ENCODE data around the gene RPS27. TPM values are rescaled to one million over a fixed set of nuclear protein-coding genes. Genes with fewer than 3 reads are reported as not detected.
"Not testable (repeated sequence)": the region's sequence is repeated elsewhere in the genome, so short reads cannot be mapped to it uniquely, and the experiment has no call there.

RPS27 gene
- total RNA-seq, 1 donor from 2014 or later: 788 TPM

- ATAC-seq (ENCODE audit: poor library complexity): peak; percentile 98
- peak; percentile 95 for DNase-seq
- intact Hi-C loops (cut with DNase I): no loop called here
Measured at GRCh38 chr1:153977250-153978240, 13.0 kb upstream of the RPS27 start, which contains the start of gene JTB. Gene JTB, minus strand, starts transcription at chr1:153977674. Its CDS starts 422 bp downstream, at chr1:153977252.

- DNase-seq: no peak
- intact Hi-C loops (cut with DNase I): no loop called here
- ATAC-seq (ENCODE audit: poor library complexity): no peak
Measured at GRCh38 chr1:153978274-153978909, 12.2 kb upstream of the RPS27 start.

- DNase-seq; ATAC-seq (ENCODE audit: poor library complexity); intact Hi-C loops (cut with DNase I): not testable (repeated sequence)
Measured at GRCh38 chr1:153979091-153979490, 11.5 kb upstream of the RPS27 start.

- DNase-seq; ATAC-seq (ENCODE audit: poor library complexity): not testable (repeated sequence)
- intact Hi-C loops (cut with DNase I): loop anchor here (10.0 kb wide), 1 partner anchor 447 kb away; the partner anchor contains the start of gene S100A6
Measured at GRCh38 chr1:153981735-153982134, 8.8 kb upstream of the RPS27 start.

GRCh38 chr1:153984123-153984894, 6.3 kb upstream of the RPS27 start:
- intact Hi-C loops (cut with DNase I): loop anchor here (10.0 kb wide), 1 partner anchor 450 kb away; the partner anchor contains the start of gene S100A6
- DNase-seq (no peak), ATAC-seq (ENCODE audit: poor library complexity) (no peak)

GRCh38 chr1:153985341-153985912, 5.1 kb upstream of the RPS27 start:
- intact Hi-C loops (cut with DNase I): loop anchor here (5.0 to 10.0 kb wide), 3 partner anchors 188 to 451 kb away; partner anchors contain the start of genes NPR1 and S100A6
- DNase-seq: peak; percentile 60

GRCh38 chr1:153985941-153986761, 4.4 kb upstream of the RPS27 start, which contains the start of gene RAB13:
Gene RAB13, minus strand, starts transcription at chr1:153986339. Its CDS starts 103 bp downstream, at chr1:153986236.
- ATAC-seq (ENCODE audit: poor library complexity) (peak; percentile 86), DNase-seq (peak; percentile 89)
- intact Hi-C loops (cut with DNase I): loop anchor here (5.0 to 10.0 kb wide), 3 partner anchors 189 to 451 kb away; partner anchors contain the start of genes NPR1 and S100A6

More at GRCh38 chr1:153985341-153985912, 5.1 kb upstream of the RPS27 start:
- peak; percentile 2 for ATAC-seq (ENCODE audit: poor library complexity)

- DNase-seq: no peak
- intact Hi-C loops (cut with DNase I): loop anchor here (5.0 to 10.0 kb wide), 3 partner anchors 190 to 453 kb away; partner anchors contain the start of genes NPR1 and S100A6
- ATAC-seq (ENCODE audit: poor library complexity): no peak
Measured at GRCh38 chr1:153987621-153988020, 2.9 kb upstream of the RPS27 start.

- no peak for ATAC-seq (ENCODE audit: poor library complexity)
- DNase-seq: no peak
- intact Hi-C loops (cut with DNase I): no loop called here
Measured at GRCh38 chr1:153991151-153991630, 629 bp downstream of the RPS27 start.

- intact Hi-C loops (cut with DNase I): no loop called here
- ATAC-seq (ENCODE audit: poor library complexity): no peak
Measured at GRCh38 chr1:153991806-153992205, 1.2 kb downstream of the RPS27 start.

GRCh38 chr1:153995202-153995601, 4.6 kb downstream of the RPS27 start:
- ATAC-seq (ENCODE audit: poor library complexity): no peak
- no peak for DNase-seq
- intact Hi-C loops (cut with DNase I): no loop called here

More at GRCh38 chr1:153991806-153992205, 1.2 kb downstream of the RPS27 start:
- no peak for DNase-seq

GRCh38 chr1:153995640-153996039, 5.1 kb downstream of the RPS27 start:
- DNase-seq (no peak), ATAC-seq (ENCODE audit: poor library complexity) (no peak)
- intact Hi-C loops (cut with DNase I): no loop called here

- intact Hi-C loops (cut with DNase I); ATAC-seq (ENCODE audit: poor library complexity); DNase-seq: not testable (repeated sequence)
Measured at GRCh38 chr1:153996882-153997281, 6.3 kb downstream of the RPS27 start.

GRCh38 chr1:154000420-154000819, 9.9 kb downstream of the RPS27 start:
- ATAC-seq (ENCODE audit: poor library complexity): no peak
- no peak for DNase-seq
- intact Hi-C loops (cut with DNase I): no loop called here

GRCh38 chr1:154006136-154006535, 15.6 kb downstream of the RPS27 start:
- intact Hi-C loops (cut with DNase I): no loop called here
- ATAC-seq (ENCODE audit: poor library complexity) (no peak), DNase-seq (no peak)

- ATAC-seq (ENCODE audit: poor library complexity) (no peak), DNase-seq (no peak)
- intact Hi-C loops (cut with DNase I): no loop called here
Measured at GRCh38 chr1:154012129-154012528, 21.6 kb downstream of the RPS27 start.

- intact Hi-C loops (cut with DNase I); ATAC-seq (ENCODE audit: poor library complexity); DNase-seq: not testable (repeated sequence)
Measured at GRCh38 chr1:154012543-154012942, 22.0 kb downstream of the RPS27 start.
